Right lobe of liver (tissue), 6 donors: ENCODE data around the gene KIR3DL3. TPM values are rescaled to one million over a fixed set of nuclear protein-coding genes. Genes with fewer than 3 reads are reported as not detected.
"Not testable (repeated sequence)": the region's sequence is repeated elsewhere in the genome, so short reads cannot be mapped to it uniquely, and the experiment has no call there.

Experiments used
- ATAC-seq, 4 donors: fragments of 200-7000 bp; cut with Tn5 transposase; one replicate each; pipeline ENCODE4 v1.9.1; 2020; ENCODE audit warnings: mild to moderate bottlenecking in 4 of 4, moderate library complexity in 4 of 4
- DNase-seq, 3 donors: peaks; one replicate each; pipeline ENCODE4 v3.0.0-alpha.2; 2020
- H3K27ac ChIP-seq, 3 donors: fragments of 200-600 bp; one replicate each; pipeline ENCODE4 v1.8.0; 2022
- H3K27me3 ChIP-seq, 2 donors: fragments of 200-600 bp; one replicate each; pipeline ENCODE4 v1.8.0; 2022
- H3K36me3 ChIP-seq, 4 donors: fragments of 200-600 bp; sonication (generic) in 1 of 4; one replicate each; pipeline versions ENCODE4 v1.5.1 to v1.8.0; 2017 to 2022; ENCODE audit warnings: control low read depth in 1 of 4
- H3K4me1 ChIP-seq, 4 donors: fragments of 200-600 bp; sonication (generic) in 1 of 4; one replicate each; pipeline versions ENCODE4 v1.5.1 to v1.8.0; 2017 to 2022; ENCODE audit warnings: control low read depth in 1 of 4
- H3K4me3 ChIP-seq, 3 donors: fragments of 200-600 bp; one replicate each; pipeline ENCODE4 v1.8.0; 2022
- H3K9me3 ChIP-seq, 4 donors: fragments of 200-600 bp; sonication (generic) in 1 of 4; one replicate each; pipeline versions ENCODE4 v1.5.1 to v1.8.0; 2017 to 2022; ENCODE audit warnings: control low read depth in 1 of 4
- CTCF ChIP-seq, 4 donors: fragments of 200-600 bp in 3 of 4; fragments of 450-650 bp in 1 of 4; IDR thresholded peaks; one replicate each; pipeline versions ENCODE4 v1.5.1 to v1.8.0; 2016 to 2022; ENCODE audit warnings: antibody characterized with exemption in 4 of 4, mild to moderate bottlenecking in 2 of 4
- POLR2A ChIP-seq: fragments of 450-650 bp; IDR thresholded peaks from one replicate; pipeline ENCODE4 v1.6.1; 2017; ENCODE audit warnings: antibody characterized with exemption, mild to moderate bottlenecking
- WGBS: methylation state at CpG from one replicate; pipeline ENCODE4 v1.1.6; 2018; ENCODE audit warnings: low coverage, low lambda C conversion rate; ENCODE audit not compliant: insufficient coverage; ENCODE audit errors: missing lambda C conversion rate; 5-methylcytosine and 5-hydroxymethylcytosine counted together
- intact Hi-C, 2 donors: fragments of 100-400 bp; cut with DNase I; formaldehyde crosslinking; loops; one replicate each; pipeline versions ENCODE4 v1.11.2 to v1.14.1; 2022
- total RNA-seq, 6 experiments: library from RNA; depleted of rRNA in 2 of 6; stranded (reverse); fragments of >200 nt in 2 of 6; fragmentation: NEBNext Ultra II Directional in 3 of 6; extraction: Animal tissue kit (Norgen Biotek cat#: 25700) in 3 of 6; gene quantifications; one replicate each; pipeline versions ENCODE4 v1.1.0 to v1.2.4, GENCODE V29; 2016 to 2023
- donor health status: DM: no; HTN: yes; CAD: no.
- donor health status: DM: no; HTN: no; CAD: no.
- donor health status: DM: no; HTN: no; CAD: no.
- donor health status: DM: no; HTN: yes; CAD: no.
- donor health status: DM: no; HTN: yes; CAD: no.

Gene KIR3DL3
- total RNA-seq, 6 experiments from 2014 or later: not detected

- peak in 1 of 4 donors; percentile 16 for ATAC-seq
Observed at GRCh38 chr19:54739587-54740497, 15.6 kb downstream of the KIR3DL3 start.

GRCh38 chr19:54741950-54742349 lies 17.7 kb downstream of the KIR3DL3 start:
- H3K4me3 ChIP-seq, H3K4me1 ChIP-seq, H3K27me3 ChIP-seq, H3K9me3 ChIP-seq, intact Hi-C loops, H3K27ac ChIP-seq, H3K36me3 ChIP-seq, ATAC-seq, DNase-seq: not testable (repeated sequence)
- 23% methylated on average over 5 of the region's 5 CpGs for WGBS

More at GRCh38 chr19:54739587-54740497, 15.6 kb downstream of the KIR3DL3 start:
- H3K4me1 ChIP-seq: no peaks in the 10 kb centered on the region
- H3K9me3 ChIP-seq: no peaks in the 10 kb centered on the region
- WGBS: 70% methylated on average over 9 of the region's 13 CpGs
- H3K27ac ChIP-seq: no peak overlapping the region
- intact Hi-C loops: no loop called here
- DNase-seq: no peak
- no peak overlapping the region for H3K4me3 ChIP-seq
- no peaks in the 10 kb centered on the region for H3K27me3 ChIP-seq
- TF ChIP-seq CTCF (IDR thresholded peaks at IDR 0.05): no peak
- TF ChIP-seq POLR2A: no peak
- H3K36me3 ChIP-seq: no peaks in the 10 kb centered on the region

GRCh38 chr19:54744080-54744479 lies 19.8 kb downstream of the KIR3DL3 start:
- H3K36me3 ChIP-seq, DNase-seq, intact Hi-C loops, H3K4me3 ChIP-seq, H3K9me3 ChIP-seq, H3K27me3 ChIP-seq, H3K4me1 ChIP-seq, H3K27ac ChIP-seq, ATAC-seq: not testable (repeated sequence)
- WGBS: 0% methylated on average over 1 of the region's 5 CpGs

GRCh38 chr19:54747614-54748322 lies 23.5 kb downstream of the KIR3DL3 start:
- H3K36me3 ChIP-seq, DNase-seq, H3K9me3 ChIP-seq, ATAC-seq, H3K4me3 ChIP-seq, intact Hi-C loops, H3K27ac ChIP-seq, H3K4me1 ChIP-seq, H3K27me3 ChIP-seq: not testable (repeated sequence)
- 24% methylated on average over 8 of the region's 9 CpGs for WGBS

- H3K4me3 ChIP-seq, intact Hi-C loops, H3K27me3 ChIP-seq, ATAC-seq, H3K27ac ChIP-seq, H3K4me1 ChIP-seq, H3K9me3 ChIP-seq, H3K36me3 ChIP-seq, DNase-seq: not testable (repeated sequence)
- WGBS: 21% methylated on average over 6 of the region's 6 CpGs
Observed at GRCh38 chr19:54750276-54750675, 26.0 kb downstream of the KIR3DL3 start.

- H3K4me1 ChIP-seq, ATAC-seq, H3K27me3 ChIP-seq, intact Hi-C loops, H3K27ac ChIP-seq, H3K4me3 ChIP-seq, H3K9me3 ChIP-seq, H3K36me3 ChIP-seq: not testable (repeated sequence)
- peak in 1 of 3 donors; percentile 37 for DNase-seq
- 66% methylated on average over 8 of the region's 12 CpGs for WGBS
Observed at GRCh38 chr19:54756204-54757110, 32.2 kb downstream of the KIR3DL3 start.

- 41% methylated on average over 6 of the region's 6 CpGs for WGBS
- H3K27me3 ChIP-seq, H3K36me3 ChIP-seq, H3K9me3 ChIP-seq, H3K4me3 ChIP-seq, H3K27ac ChIP-seq, ATAC-seq, intact Hi-C loops, H3K4me1 ChIP-seq: not testable (repeated sequence)
- peak in 1 of 3 donors; percentile 19 for DNase-seq
Observed at GRCh38 chr19:54758577-54758976, 34.3 kb downstream of the KIR3DL3 start.

- ATAC-seq, H3K36me3 ChIP-seq, H3K4me3 ChIP-seq, H3K9me3 ChIP-seq, H3K27me3 ChIP-seq, intact Hi-C loops, H3K4me1 ChIP-seq, H3K27ac ChIP-seq: not testable (repeated sequence)
- WGBS: 30% methylated on average over 8 of the region's 8 CpGs
- DNase-seq: peak in 1 of 3 donors; percentile 39
Observed at GRCh38 chr19:54764219-54764618, 40.0 kb downstream of the KIR3DL3 start.

- H3K27ac ChIP-seq, H3K36me3 ChIP-seq, ATAC-seq, H3K9me3 ChIP-seq, H3K4me1 ChIP-seq, DNase-seq, intact Hi-C loops, H3K27me3 ChIP-seq, H3K4me3 ChIP-seq: not testable (repeated sequence)
- WGBS: 38% methylated on average over 4 of the region's 4 CpGs
Observed at GRCh38 chr19:54766464-54766863, 42.2 kb downstream of the KIR3DL3 start.
